SK-N-SH (cell line): Measurements from ENCODE around the gene TSPY3.
"Not testable (repeated sequence)": the region's sequence is repeated elsewhere in the genome, so short reads cannot be mapped to it uniquely, and the experiment has no call there.

Experiments used
- ELF1 ChIP-seq: IDR thresholded peaks from 2 replicates; pipeline ENCODE4 v1.4.0; 2012
- EZH2phosphoT487 ChIP-seq: fragments of 200-600 bp; sonication (generic); IDR thresholded peaks from 2 replicates; pipeline ENCODE4 v1.6.1; 2017; ENCODE audit warnings: low read depth, mixed run types, mild to moderate bottlenecking, antibody characterized with exemption, moderate library complexity, borderline replicate concordance
- FOXM1 ChIP-seq: IDR thresholded peaks from 2 replicates; pipeline ENCODE4 v1.4.0; 2012; ENCODE audit warnings: low read depth, mild to moderate bottlenecking
- GABPA ChIP-seq: IDR thresholded peaks from 2 replicates; pipeline ENCODE4 v1.4.0; 2012; ENCODE audit warnings: low read depth, mild to moderate bottlenecking
- POLR2AphosphoS5 ChIP-seq: IDR thresholded peaks from 2 replicates; pipeline ENCODE4 v1.6.1; 2012; ENCODE audit warnings: low read depth, low read length
- RFX5 ChIP-seq: IDR thresholded peaks from 2 replicates; pipeline ENCODE4 v1.6.1; 2012; ENCODE audit warnings: mild to moderate bottlenecking, improper control_type of control experiment, low read length
- TF ChIP-seq, protein P1 (sequence below): fragments of 200-600 bp; sonication (generic); IDR thresholded peaks from 2 replicates; pipeline ENCODE4 v1.6.1; 2017; ENCODE audit warnings: antibody characterized with exemption, mild to moderate bottlenecking, moderate library complexity

DNA sequence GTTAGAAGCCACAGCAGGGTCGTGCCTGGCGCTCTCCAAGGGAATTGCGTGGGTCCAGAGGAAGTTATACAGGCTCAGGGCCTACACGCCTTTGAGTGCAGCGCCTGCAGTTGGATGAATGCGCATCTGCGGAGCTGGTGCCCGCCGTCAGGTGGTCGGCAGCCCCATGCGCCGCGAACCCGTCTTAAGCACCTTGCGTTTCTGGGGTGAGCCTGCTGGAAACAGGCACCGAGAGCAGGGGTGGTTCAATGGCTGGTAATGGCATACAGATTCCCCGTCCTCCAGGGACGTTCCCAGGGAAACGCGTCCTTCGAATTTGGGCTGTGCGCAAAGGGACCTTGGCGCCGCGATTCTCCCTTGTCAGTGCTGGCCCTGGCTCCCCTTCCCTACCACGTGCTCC, 1.7 kb upstream of the TSPY3 start:
- not testable (repeated sequence) for TF ChIP-seq POLR2AphosphoS5, GABPA, FOXM1, RFX5, ELF1, EZH2phosphoT487
- TF ChIP-seq, protein P1, sequence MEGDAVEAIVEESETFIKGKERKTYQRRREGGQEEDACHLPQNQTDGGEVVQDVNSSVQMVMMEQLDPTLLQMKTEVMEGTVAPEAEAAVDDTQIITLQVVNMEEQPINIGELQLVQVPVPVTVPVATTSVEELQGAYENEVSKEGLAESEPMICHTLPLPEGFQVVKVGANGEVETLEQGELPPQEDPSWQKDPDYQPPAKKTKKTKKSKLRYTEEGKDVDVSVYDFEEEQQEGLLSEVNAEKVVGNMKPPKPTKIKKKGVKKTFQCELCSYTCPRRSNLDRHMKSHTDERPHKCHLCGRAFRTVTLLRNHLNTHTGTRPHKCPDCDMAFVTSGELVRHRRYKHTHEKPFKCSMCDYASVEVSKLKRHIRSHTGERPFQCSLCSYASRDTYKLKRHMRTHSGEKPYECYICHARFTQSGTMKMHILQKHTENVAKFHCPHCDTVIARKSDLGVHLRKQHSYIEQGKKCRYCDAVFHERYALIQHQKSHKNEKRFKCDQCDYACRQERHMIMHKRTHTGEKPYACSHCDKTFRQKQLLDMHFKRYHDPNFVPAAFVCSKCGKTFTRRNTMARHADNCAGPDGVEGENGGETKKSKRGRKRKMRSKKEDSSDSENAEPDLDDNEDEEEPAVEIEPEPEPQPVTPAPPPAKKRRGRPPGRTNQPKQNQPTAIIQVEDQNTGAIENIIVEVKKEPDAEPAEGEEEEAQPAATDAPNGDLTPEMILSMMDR, result not testable (repeated sequence)
